T-cell (primary cell): ENCODE results near the gene NDUFB7. TPM values are rescaled to one million over a fixed set of nuclear protein-coding genes. Genes with fewer than 3 reads are reported as not detected.
A peak's percentile ranks its signal among the peaks of the same experiment; 100 is the strongest.

Experiments used
- ATAC-seq, 4 experiments: fragments of 200-7000 bp in 3 of 4; fragments of 150-1000 bp in 1 of 4; cut with Tn5 transposase; replicated peaks in 1 of 4; 1 replicate in 3 of 4; 2 replicates in 1 of 4; pipeline ENCODE4 v1.10.0; 2021; ENCODE audit warnings: moderate library complexity in 3 of 4, mild to moderate bottlenecking in 2 of 4, moderate number of reproducible peaks in 1 of 4
- CTCF ChIA-PET, 2 donors: fragments of 300-600 bp; sonication (Branson Sonifier 250); formaldehyde crosslinking; loops; one replicate each; lab custom pipeline; 2022; ENCODE audit warnings: antibody characterized with exemption in 2 of 2; lab: Charles Lee
- POLR2A ChIA-PET, 2 donors: fragments of 300-600 bp; sonication (Branson Sonifier 250); formaldehyde crosslinking; loops; one replicate each; lab custom pipeline; 2022; ENCODE audit warnings: antibody characterized with exemption in 2 of 2; lab: Charles Lee
- DNase-seq, 35 experiments: peaks; one replicate each; pipeline versions ENCODE4 v3.0.0 to v3.0.0-alpha.2; 2013 to 2023
- H3K27ac ChIP-seq: one replicate; pipeline ENCODE4 v1.5.1; 2013; ENCODE audit warnings: low read length
- H3K27me3 ChIP-seq, 2 experiments: replicated peaks in 1 of 2; 1 replicate in 1 of 2; 2 replicates in 1 of 2; pipeline versions ENCODE4 v1.6.1 to v1.7.0; 2013; ENCODE audit warnings: low read length in 1 of 2, mixed read lengths in 1 of 2; ENCODE audit not compliant: control insufficient read depth in 2 of 2, insufficient read depth in 2 of 2; ENCODE audit errors: extremely low read depth in 1 of 2
- H3K36me3 ChIP-seq, 2 donors: 1 replicate in 1 of 2; 2 replicates in 1 of 2; pipeline versions ENCODE4 v1.6.1 to v1.7.0; 2013; ENCODE audit warnings: low read length in 1 of 2; ENCODE audit not compliant: control insufficient read depth in 2 of 2, insufficient read depth in 1 of 2; ENCODE audit errors: extremely low read depth in 1 of 2
- H3K4me1 ChIP-seq, 2 experiments: 1 replicate in 1 of 2; 2 replicates in 1 of 2; pipeline versions ENCODE4 v1.6.1 to v1.7.0; 2013; ENCODE audit warnings: low read length in 2 of 2, mixed read lengths in 1 of 2; ENCODE audit not compliant: insufficient read depth in 2 of 2, control insufficient read depth in 1 of 2; ENCODE audit errors: extremely low read depth in 1 of 2
- H3K4me3 ChIP-seq, 2 donors: 1 replicate in 1 of 2; 2 replicates in 1 of 2; pipeline versions ENCODE4 v1.5.1 to v1.7.0; 2013; ENCODE audit warnings: mild to moderate bottlenecking in 2 of 2, low read length in 1 of 2, moderate library complexity in 1 of 2; ENCODE audit not compliant: control insufficient read depth in 1 of 2; ENCODE audit errors: extremely low read depth in 1 of 2
- H3K9me3 ChIP-seq: 2 replicates; pipeline ENCODE4 v1.7.0; 2013
- H3K27ac Mint-ChIP-seq, 2 donors: one replicate each; pipeline ENCODE4 v1.8.0; 2020 to 2021; ENCODE audit warnings: mild to moderate bottlenecking in 2 of 2, mixed read lengths in 2 of 2
- H3K27me3 Mint-ChIP-seq, 2 donors: one replicate each; pipeline ENCODE4 v1.8.0; 2021 to 2022; ENCODE audit warnings: mixed read lengths in 2 of 2
- H3K36me3 Mint-ChIP-seq: one replicate; pipeline ENCODE4 v1.8.0; 2021; ENCODE audit warnings: mixed read lengths
- H3K4me1 Mint-ChIP-seq, 3 donors: one replicate each; pipeline ENCODE4 v1.8.0; 2020 to 2022; ENCODE audit warnings: mixed read lengths in 3 of 3, mild to moderate bottlenecking in 1 of 3
- H3K4me3 Mint-ChIP-seq, 3 donors: one replicate each; pipeline ENCODE4 v1.8.0; 2020 to 2022; ENCODE audit warnings: mild to moderate bottlenecking in 3 of 3, mixed read lengths in 3 of 3, moderate library complexity in 3 of 3
- H3K9me3 Mint-ChIP-seq, 3 donors: one replicate each; pipeline ENCODE4 v1.8.0; 2020 to 2022; ENCODE audit warnings: mixed read lengths in 3 of 3
- WGBS: methylation state at CpG from one replicate; pipeline ENCODE4 v1.1.5; 2013; ENCODE audit warnings: missing lambda C conversion rate; ENCODE audit not compliant: insufficient coverage; 5-methylcytosine and 5-hydroxymethylcytosine counted together
- total RNA-seq, 35 experiments: library from RNA in 6 of 35; stranded (reverse) in 6 of 35; fragments of 120-200 nt in 1 of 35; gene quantifications; one replicate each; pipeline versions ENCODE4 v1.2.1 to v1.2.4 and lab custom pipeline; 2013 to 2026

Gene NDUFB7
- total RNA-seq, 5 donors from 2014 or later (not counting 1 experiment from before 2014, with no cell fraction given): 47.9 to 112 (median 90.4) TPM

GRCh38 chr19:14577885-14578427 lies 6.1 kb upstream of the NDUFB7 start:
- H3K27me3 Mint-ChIP-seq: no peaks in the 10 kb centered on the region
- no peaks in the 10 kb centered on the region for H3K9me3 ChIP-seq
- CTCF ChIA-PET: interaction anchor here in 1 of 2 donors (1.1 kb wide), 1 partner anchor 107 kb away, joined by 3 read pairs; no protein-coding TSS in a partner anchor
- peaks cover 6 to 14% (median 12%) of the 10 kb centered on the region in 3 donors for H3K4me1 Mint-ChIP-seq
- H3K27ac Mint-ChIP-seq: no peak overlapping the region
- no peaks in the 10 kb centered on the region for H3K36me3 ChIP-seq
- ATAC-seq: no peak
- no peaks in the 10 kb centered on the region for H3K9me3 Mint-ChIP-seq
- 68% methylated on average over 3 of the region's 6 CpGs for WGBS
- no peak overlapping the region for H3K4me3 Mint-ChIP-seq
- POLR2A ChIA-PET: interaction anchor here in 1 of 2 donors (0.6 kb wide), 1 partner anchor 116 kb away, joined by 4 read pairs; no protein-coding TSS in a partner anchor
- H3K27me3 ChIP-seq: no peaks in the 10 kb centered on the region
- no peaks in the 10 kb centered on the region for H3K36me3 Mint-ChIP-seq
- no peak overlapping the region for H3K4me3 ChIP-seq
- DNase-seq: no peak
- H3K27ac ChIP-seq: no peak overlapping the region
- H3K4me1 ChIP-seq: peaks cover 0 to 6% of the 10 kb centered on the region in 2 experiments

- ATAC-seq (no peak), DNase-seq (no peak)
- Histone ChIP-seq H3K27me3 (no peaks in the 10 kb centered on the region), H3K36me3 (no peaks in the 10 kb centered on the region), H3K4me3 (no peak overlapping the region), H3K9me3 (no peaks in the 10 kb centered on the region), H3K27ac (no peak overlapping the region), H3K4me1 (peaks cover 0 to 9% of the 10 kb centered on the region in 2 experiments)
- no peak overlapping the region for H3K4me3 Mint-ChIP-seq
- ChIA-PET CTCF (interaction anchor here (0.6 to 1.1 kb wide), 3 partner anchors 95 to 831 kb away, joined by 3 to 4 read pairs (median 3); no protein-coding TSS in a partner anchor), POLR2A (interaction anchor here in 1 of 2 donors (0.6 kb wide), 1 partner anchor 116 kb away, joined by 4 read pairs; no protein-coding TSS in a partner anchor)
- no peaks in the 10 kb centered on the region for H3K36me3 Mint-ChIP-seq
- peaks cover 6 to 13% (median 12%) of the 10 kb centered on the region in 3 donors for H3K4me1 Mint-ChIP-seq
- H3K9me3 Mint-ChIP-seq: no peaks in the 10 kb centered on the region
- H3K27ac Mint-ChIP-seq: no peak overlapping the region
- H3K27me3 Mint-ChIP-seq: no peaks in the 10 kb centered on the region
- no CpG with 5 or more reads among the region's 5 CpGs for WGBS
Measured at GRCh38 chr19:14577264-14577663, 5.4 kb upstream of the NDUFB7 start.

GRCh38 chr19:14576363-14576762 lies 4.5 kb upstream of the NDUFB7 start:
- no peak for ATAC-seq
- Histone ChIP-seq H3K27ac (no peak overlapping the region), H3K4me3 (no peak overlapping the region), H3K4me1 (peaks cover 0 to 16% of the 10 kb centered on the region in 2 experiments), H3K27me3 (peaks cover 0 to 4% of the 10 kb centered on the region in 2 experiments), H3K36me3 (no peaks in the 10 kb centered on the region), H3K9me3 (no peaks in the 10 kb centered on the region)
- no peaks in the 10 kb centered on the region for H3K36me3 Mint-ChIP-seq
- 100% methylated on average over 2 of the region's 8 CpGs for WGBS
- ChIA-PET POLR2A (interaction anchor here in 1 of 2 donors (0.7 kb wide), 1 partner anchor 8 kb away, joined by 3 read pairs; no protein-coding TSS in a partner anchor), CTCF (interaction anchor here in 1 of 2 donors (0.7 kb wide), 1 partner anchor 1519 kb away, joined by 3 read pairs; no protein-coding TSS in a partner anchor)
- H3K4me3 Mint-ChIP-seq: no peak overlapping the region
- no peaks in the 10 kb centered on the region for H3K9me3 Mint-ChIP-seq
- H3K27me3 Mint-ChIP-seq: no peaks in the 10 kb centered on the region
- peaks cover 13 to 20% (median 18%) of the 10 kb centered on the region in 3 donors for H3K4me1 Mint-ChIP-seq
- no peak for DNase-seq
- no peak overlapping the region for H3K27ac Mint-ChIP-seq

GRCh38 chr19:14575428-14575980 lies 3.6 kb upstream of the NDUFB7 start:
- ChIA-PET CTCF (interaction anchor here (2.3 to 3.1 kb wide), 2 partner anchors 112 to 114 kb away, joined by 10 to 19 read pairs; partner anchors contain the start of gene ZNF333 (in 1 of the 2)), POLR2A (no interaction called here)
- DNase-seq (no peak), ATAC-seq (no peak)
- WGBS: 90% methylated on average over 2 of the region's 6 CpGs
- Histone ChIP-seq H3K36me3 (no peaks in the 10 kb centered on the region), H3K4me3 (no peak overlapping the region), H3K9me3 (no peaks in the 10 kb centered on the region), H3K27ac (no peak overlapping the region), H3K27me3 (peaks cover 0 to 4% of the 10 kb centered on the region in 2 experiments), H3K4me1 (peaks cover 4 to 25% of the 10 kb centered on the region in 2 experiments)
- H3K4me3 Mint-ChIP-seq: no peak overlapping the region
- H3K27me3 Mint-ChIP-seq: no peaks in the 10 kb centered on the region
- H3K4me1 Mint-ChIP-seq: peaks cover 22 to 28% (median 25%) of the 10 kb centered on the region in 3 donors
- H3K9me3 Mint-ChIP-seq: no peaks in the 10 kb centered on the region
- no peaks in the 10 kb centered on the region for H3K36me3 Mint-ChIP-seq
- no peak overlapping the region for H3K27ac Mint-ChIP-seq

- peaks cover 44 to 54% (median 46%) of the 10 kb centered on the region in 3 donors for H3K4me1 Mint-ChIP-seq
- H3K27ac Mint-ChIP-seq: peak overlapping the region; percentile 92 to 93
- peak overlapping the region; percentile 94 to 95 (median 94) for H3K4me3 Mint-ChIP-seq
- Histone ChIP-seq H3K36me3 (peaks cover 8 to 9% of the 10 kb centered on the region in 2 donors), H3K9me3 (no peaks in the 10 kb centered on the region), H3K27me3 (peaks cover 0 to 4% of the 10 kb centered on the region in 2 experiments), H3K4me1 (peaks cover 4 to 49% of the 10 kb centered on the region in 2 experiments), H3K27ac (peak overlapping the region; percentile 40), H3K4me3 (peak overlapping the region; percentile 85 to 100)
- DNase-seq: no peak
- POLR2A ChIA-PET: interaction anchor here in 1 of 2 donors (1.0 kb wide), 1 partner anchor 119 kb away, joined by 3 read pairs; the partner anchor contains the start of gene ZNF333
- CTCF ChIA-PET: interaction anchor here in 1 of 2 donors (1.9 to 4.2 kb wide), 2 partner anchors 15 to 116 kb away, joined by 4 to 56 read pairs; no protein-coding TSS in a partner anchor
- no peaks in the 10 kb centered on the region for H3K27me3 Mint-ChIP-seq
- ATAC-seq: no peak
- H3K9me3 Mint-ChIP-seq: no peaks in the 10 kb centered on the region
- WGBS: 56% methylated on average over 17 of the region's 22 CpGs
- H3K36me3 Mint-ChIP-seq: peaks cover 7% of the 10 kb centered on the region
Measured at GRCh38 chr19:14570864-14571527, 870 bp downstream of the NDUFB7 start.

GRCh38 chr19:14567079-14567478 lies 4.8 kb downstream of the NDUFB7 start:
- POLR2A ChIA-PET: interaction anchor here in 1 of 2 donors (0.6 kb wide), 1 partner anchor 92 kb away, joined by 4 read pairs; no protein-coding TSS in a partner anchor
- H3K9me3 Mint-ChIP-seq: no peaks in the 10 kb centered on the region
- H3K27ac ChIP-seq: peak overlapping the region; percentile 28

More at GRCh38 chr19:14567079-14567478, 4.8 kb downstream of the NDUFB7 start:
- CTCF ChIA-PET: no interaction called here
- Mint-ChIP-seq H3K36me3 (peaks cover 12% of the 10 kb centered on the region), H3K27ac (peak overlapping the region; percentile 23 to 36), H3K4me1 (peaks cover 32 to 50% (median 42%) of the 10 kb centered on the region in 3 donors), H3K27me3 (no peaks in the 10 kb centered on the region), H3K4me3 (no peak overlapping the region)
- Histone ChIP-seq H3K4me1 (peaks cover 4 to 70% of the 10 kb centered on the region in 2 experiments), H3K36me3 (peaks cover 20 to 37% of the 10 kb centered on the region in 2 donors), H3K4me3 (no peak overlapping the region), H3K27me3 (peaks cover 0 to 4% of the 10 kb centered on the region in 2 experiments), H3K9me3 (no peaks in the 10 kb centered on the region)
- no peak for DNase-seq
- WGBS: 93% methylated on average over 11 of the region's 11 CpGs
- ATAC-seq: no peak
